Endometrial microvascular endothelial cells (primary cell): Measurements from ENCODE around the gene CHST9. TPM values are rescaled to one million over a fixed set of nuclear protein-coding genes. Genes with fewer than 3 reads are reported as not detected.
"Not testable (repeated sequence)": the region's sequence is repeated elsewhere in the genome, so short reads cannot be mapped to it uniquely, and the experiment has no call there.

Source experiments
- in situ Hi-C: cut with HindIII; loops from 2 replicates; pipeline ENCODE4 v1.10.0; 2017; ENCODE audit warnings: low sequenced_read_pairs, low pct_unique_long_range_greater_than_20kb; ENCODE audit errors: inconsistent ontology term
- total RNA-seq: library from RNA; depleted of rRNA; stranded (reverse); fragments of >200 nt; gene quantifications from one replicate; pipeline ENCODE4 v1.2.3, GENCODE V29; 2015; ENCODE audit errors: inconsistent ontology term

CHST9 gene
- total RNA-seq, 1 donor from 2014 or later = not detected

DNA sequence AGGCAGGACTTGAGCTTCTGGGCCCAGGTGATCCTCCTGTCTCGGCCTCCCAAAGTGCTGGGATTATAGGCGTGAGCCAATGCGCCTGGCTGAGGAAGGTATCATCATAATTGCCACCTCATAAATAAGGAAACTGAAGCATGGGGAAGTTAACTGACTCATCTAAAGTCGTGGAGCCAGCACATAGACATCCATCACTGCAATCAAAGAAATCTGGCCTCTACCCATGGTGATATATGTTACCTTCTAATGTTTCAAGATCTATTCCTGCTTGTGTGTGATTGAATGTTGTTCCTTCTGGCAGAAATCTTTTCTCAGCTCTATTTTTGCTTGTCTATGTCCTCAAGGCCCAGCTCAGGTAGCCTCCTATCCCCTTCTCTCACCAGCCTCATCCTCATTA, 214.5 kb downstream of the CHST9 start:
- in situ Hi-C loops = no loop called here

DNA sequence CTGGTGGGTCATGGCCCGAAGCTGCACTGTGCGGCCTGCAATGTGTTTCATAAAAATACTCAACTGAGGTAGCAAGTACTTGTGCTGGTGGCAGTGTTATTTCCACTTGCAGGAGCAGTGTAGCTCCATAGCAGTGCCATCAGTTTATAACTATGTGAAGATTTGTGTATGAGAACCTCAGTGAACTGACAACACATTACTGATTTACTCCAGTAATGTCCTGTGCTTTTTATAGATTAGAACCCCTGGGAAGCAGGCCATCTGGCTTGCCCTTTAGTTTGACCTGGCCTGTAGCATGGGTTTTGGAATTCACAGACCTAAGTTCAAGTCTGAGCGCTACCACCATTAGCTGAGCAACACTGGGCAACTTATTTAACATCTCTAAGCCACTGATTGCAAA, 219.9 kb downstream of the CHST9 start:
- in situ Hi-C loops = no loop called here

DNA sequence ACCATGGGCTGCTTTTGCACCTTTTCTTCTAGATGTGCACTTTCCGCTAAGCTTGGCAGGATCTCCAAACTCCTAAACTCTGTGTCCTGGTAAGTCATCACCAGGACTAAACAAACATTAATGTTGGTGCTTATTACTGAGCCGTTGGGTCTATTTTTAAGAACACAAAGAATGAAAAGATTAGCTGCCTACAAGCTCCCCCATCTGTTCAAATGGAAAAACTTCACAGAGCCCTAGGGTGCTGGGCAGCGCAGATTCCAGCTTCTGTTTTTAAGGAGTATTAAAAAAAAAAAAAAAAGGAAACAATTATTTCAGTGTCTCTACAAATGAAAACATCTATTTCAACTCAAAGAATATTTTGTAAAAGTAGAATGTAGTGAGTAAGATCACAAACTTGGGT, 221.8 kb downstream of the CHST9 start:
- in situ Hi-C loops = no loop called here

DNA sequence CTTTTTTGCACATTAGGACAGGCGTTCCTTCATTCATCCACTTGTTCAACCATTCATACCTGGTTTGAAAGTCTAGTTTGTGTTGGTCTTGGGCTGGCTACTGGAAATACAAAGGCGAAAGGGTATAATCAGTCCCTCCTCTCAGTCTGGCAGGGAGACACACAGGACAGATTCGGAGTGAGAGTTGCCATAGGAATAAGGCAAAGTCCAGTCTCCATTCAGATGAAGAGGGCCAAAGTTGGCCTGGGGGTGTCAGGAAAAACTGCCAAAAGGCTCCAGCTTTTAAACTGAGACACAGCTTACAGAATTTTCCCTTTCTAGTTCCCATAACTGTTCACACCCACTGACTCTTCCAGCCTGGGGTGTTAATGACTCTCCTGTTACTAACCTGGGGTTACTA, 223.3 kb downstream of the CHST9 start:
- in situ Hi-C loops = no loop called here

DNA sequence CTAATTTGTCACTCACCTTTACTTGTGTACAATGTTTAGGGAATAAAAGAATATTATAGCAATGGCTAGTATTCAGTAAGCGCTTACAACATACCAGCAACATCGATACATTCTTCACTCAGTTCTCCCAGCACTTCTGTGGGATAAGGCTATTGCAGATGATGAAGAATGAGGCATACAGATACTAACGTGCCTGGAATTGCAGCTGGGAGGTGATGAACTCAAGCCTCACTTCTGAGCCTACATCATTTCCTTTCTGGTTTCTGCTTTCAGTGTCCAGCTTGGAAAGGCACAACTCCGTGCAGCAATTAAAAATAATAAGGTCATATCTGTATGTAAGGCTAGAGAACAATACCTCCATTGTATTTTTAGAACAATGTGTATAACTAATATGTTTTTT, 224.2 kb downstream of the CHST9 start:
- in situ Hi-C loops = no loop called here

DNA sequence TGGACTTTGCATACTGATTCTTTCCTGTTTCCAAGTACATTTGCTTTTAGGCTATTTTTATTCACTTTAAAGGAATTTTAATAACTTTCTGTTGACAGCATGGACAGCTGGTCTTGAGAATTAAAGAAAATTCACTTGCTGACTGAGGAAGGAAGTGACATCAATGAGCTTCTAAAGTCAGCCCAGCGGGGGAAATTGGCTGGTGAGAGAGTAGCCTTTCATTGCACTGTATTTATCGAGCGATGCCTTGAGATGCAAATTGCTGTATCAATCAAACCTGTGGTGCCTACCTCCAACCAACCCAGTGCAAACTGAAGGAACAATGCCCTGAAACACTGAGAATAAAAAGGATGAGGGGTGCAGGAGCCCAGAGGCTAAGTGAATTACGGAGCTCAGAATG, 228.2 kb downstream of the CHST9 start:
- in situ Hi-C loops = no loop called here

DNA sequence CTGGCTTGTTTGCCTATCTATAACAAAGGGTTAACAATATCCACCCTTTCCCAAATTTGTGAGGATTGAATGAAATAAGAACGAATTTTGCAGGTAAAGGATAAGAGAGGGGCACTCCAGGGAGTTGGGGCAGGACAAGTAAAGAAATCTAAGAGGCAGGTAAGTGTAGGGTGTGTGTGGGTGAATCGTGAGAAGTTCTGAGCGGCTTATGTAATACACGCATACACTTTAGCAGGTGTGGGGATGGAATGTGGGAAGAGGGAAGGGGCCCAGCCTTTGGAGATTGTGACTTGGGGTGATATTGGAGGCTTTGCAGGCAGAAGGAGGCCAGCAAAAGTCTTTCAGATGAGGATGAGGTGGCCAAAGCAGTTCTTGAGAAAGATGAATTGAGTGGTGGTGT, 236.4 kb downstream of the CHST9 start:
- in situ Hi-C loops = no loop called here

DNA sequence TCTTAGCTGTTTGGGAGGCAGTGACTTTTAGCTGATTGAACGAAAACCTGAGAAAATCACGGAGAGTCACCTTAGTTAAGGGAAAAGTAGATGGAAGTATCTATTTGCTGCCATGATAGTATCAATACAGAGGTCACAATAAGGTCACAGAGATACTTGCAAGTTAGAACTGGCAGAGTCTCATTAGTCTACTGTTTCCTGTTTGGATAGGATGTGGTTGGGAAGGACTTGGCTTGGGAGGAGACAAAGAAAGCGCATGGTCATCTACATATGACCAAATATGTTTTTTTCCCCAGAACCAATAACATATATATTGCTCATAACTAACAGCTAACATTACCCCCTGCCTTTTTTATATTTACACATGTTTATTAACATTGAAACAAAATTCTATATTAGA, 241.2 kb downstream of the CHST9 start:
- in situ Hi-C loops = no loop called here

DNA sequence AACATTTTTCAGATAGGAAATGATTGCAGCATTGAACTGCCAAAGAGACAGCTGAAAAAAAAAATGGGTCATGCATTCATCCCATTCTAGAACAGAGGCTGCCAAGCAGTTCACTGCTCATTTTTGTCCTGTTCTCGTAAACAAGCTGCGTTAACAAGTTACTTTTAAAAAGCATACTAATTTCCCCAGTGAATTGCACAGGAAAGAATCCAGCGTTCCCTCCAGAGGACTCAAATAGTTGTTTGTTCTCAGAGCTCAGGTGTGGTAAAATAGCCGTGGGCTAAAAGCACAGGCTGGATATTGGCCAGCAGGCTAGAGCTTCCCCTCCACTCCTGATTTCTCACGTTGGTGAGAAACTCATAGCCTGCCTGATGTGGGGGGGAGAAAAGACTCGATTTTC, 243.5 kb downstream of the CHST9 start:
- in situ Hi-C loops = no loop called here

DNA sequence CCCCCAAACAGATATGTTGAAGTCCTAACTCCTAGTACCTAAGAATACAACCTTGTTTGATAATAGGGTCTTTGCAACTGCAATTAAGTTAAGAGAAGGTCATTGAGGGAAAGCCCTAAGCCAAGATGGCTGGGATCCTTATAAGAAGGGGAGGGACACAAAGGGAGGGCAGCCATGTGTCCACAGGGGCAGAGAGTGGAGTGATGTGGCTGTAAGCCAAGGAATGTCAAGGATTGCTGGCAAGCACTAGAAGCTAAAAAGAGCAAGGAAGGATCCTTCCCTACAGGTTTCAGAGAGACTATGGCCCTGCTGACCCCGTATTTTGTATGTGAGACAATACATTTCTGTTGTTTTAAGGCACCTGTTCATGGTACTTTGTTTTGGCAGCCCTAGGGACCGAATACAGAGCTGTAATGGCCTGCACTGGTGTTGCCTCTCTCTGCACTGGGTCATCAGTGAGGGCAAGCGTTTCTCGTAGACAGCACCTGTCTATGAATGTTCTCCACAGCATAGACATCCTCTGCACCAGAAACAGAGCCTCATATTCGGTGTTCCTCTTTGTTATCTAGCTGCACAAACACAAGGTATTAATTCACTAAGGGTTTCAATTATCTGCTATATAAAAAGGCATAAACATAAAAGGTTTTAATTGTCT, 244.2 kb downstream of the CHST9 start:
- in situ Hi-C loops = no loop called here

DNA sequence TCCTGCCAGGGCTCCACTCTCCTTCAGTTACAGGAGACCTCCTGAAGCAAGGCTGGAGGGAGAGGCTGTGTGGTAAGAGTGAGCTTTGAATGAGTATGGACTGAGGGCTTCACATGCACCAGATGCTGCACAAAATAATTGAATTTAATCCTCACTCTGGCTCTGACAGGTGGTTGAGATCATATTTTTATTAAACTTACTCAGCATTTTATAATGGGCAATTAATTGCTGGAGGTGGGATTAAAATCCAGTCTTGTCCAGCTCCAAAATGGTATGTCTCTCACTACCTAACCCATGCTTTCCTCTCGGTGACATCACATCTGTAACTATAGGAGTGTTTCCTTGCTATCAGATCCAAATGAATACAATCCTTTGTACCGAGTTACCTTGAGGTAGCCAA, 253.4 kb downstream of the CHST9 start:
- in situ Hi-C loops = no loop called here

DNA sequence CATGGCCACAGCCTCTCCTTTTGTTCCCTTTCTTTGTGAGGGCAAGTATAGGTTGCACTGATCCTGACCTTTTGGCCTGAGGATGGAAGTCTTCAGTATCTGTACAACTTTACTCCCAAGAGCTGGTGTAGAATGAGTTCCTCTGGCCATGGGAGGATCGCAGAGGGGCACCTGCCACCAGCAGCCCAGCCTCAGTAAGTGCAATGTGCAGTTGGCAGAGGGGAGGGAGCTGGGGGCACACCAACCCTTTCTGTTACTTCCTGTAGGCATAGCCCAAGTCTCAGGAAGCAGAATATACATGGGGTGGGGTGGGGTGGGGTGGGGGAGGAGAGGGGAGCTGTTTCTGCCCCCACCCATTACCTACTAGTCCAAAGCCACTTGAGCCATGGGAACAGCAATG, 254.5 kb downstream of the CHST9 start:
- in situ Hi-C loops = no loop called here

DNA sequence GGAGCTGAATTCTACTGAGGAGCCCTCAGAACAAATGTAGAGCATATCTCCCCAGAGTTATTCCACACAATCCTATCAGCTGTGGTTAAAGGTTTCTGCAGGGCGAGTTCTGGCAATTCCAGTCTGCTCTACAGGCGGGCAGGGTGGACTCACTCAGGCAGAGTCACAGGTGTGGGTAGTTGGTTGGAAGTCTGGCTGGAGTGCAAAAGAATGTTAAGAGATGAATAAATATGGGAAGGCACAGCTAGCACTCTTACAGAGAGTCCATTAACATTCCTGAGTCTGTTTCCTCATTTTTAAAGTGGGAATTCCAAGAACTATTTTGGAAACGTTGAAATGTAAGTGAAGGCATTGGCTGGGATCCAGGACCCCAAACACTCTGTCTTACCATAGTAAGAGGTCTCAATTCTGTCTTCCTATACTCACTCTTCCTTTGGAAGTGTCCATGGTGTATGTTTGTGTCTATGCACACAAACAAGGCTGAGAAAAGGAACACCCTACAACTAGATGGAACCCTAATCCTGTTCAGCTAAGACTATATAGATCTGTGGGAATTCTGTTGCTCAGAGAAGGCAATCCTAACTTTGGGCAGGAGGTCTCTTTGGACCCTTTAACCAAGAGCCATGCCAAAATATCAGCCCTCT, 256.3 kb downstream of the CHST9 start:
- in situ Hi-C loops = no loop called here

DNA sequence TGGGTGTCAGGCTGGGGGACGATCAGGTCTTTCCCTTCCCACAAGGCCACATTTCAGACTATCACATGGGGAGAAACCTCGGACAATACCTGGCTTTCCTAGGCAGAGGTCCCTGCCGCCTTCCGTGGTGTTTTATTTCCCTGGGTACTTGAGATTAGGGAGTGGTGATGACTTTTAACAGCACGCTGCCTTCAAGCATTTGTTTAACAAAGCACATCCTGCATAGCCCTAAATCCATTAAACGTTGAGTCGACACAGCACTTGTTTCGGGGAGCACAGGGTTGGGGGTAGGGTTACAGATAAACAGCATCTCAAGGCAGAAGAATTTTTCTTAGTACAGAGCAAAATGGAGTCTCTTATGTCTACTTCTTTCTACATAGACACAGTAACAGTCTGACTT, 257.3 kb downstream of the CHST9 start:
- in situ Hi-C loops = not testable (repeated sequence)

DNA sequence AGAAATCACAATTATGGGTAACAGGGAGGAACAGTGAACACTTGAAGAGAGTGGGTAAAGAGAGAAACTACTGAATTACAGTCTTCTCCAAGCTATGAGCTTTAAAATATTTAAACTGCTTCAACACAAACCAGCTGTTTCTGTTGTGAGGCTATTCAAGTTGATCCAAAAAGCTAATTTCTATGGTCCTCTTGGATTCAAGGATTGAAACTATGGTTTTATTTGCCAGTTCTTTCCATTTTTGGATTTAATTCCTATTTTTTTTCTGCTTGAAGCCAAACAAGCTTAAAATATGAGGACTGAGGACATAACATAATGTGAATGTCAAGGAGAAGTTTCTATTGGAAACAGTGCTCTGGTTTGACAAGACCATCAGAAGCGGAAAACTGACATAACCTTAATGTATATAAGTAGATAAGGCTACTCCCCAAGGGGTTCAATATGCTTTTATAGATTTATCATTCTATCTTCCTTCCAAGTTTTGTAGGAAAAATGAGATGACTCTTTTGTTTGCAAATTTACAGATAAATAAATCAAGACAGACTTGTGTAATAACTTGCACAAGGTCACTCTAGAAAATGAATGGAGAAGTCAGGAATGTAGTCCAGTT, 258.9 kb downstream of the CHST9 start:
- in situ Hi-C loops = no loop called here

DNA sequence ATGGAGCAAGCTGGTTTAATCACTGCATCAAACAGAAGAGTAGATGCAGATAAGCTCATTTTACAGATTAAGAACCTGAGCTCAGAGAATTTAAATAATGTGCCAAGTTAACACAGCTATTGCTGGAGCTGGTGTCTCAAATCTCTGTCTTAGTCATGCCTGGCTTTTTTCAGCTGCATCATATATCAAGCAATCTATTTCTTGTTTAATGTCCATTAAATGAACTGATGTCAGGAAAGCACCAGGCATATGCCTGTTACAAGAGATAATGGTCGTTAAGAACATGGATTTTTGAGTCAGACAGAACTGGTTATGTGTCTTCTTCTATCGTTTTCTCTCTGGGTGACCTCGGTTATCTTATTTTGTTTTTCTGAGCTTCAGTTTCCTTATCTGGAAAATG, 259.8 kb downstream of the CHST9 start:
- in situ Hi-C loops = no loop called here

DNA sequence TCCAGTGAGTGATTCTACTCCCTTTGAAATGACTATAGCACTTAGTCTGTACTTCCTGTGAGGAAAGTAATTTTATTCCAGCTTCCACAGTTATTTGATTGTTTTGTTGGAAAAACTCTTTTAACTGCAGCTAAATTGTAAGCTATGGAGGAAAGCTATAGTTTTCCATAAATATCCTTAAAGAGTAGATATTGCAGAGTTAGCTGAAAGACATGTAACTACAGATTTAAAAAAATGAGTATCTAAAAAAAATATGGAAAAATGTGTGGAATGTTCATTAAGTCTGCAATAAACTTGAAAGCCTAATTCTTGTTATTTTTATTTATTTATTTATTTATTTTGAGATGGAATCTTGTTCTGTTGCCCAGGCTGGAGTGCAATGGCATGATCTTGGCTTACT, 262.8 kb downstream of the CHST9 start:
- in situ Hi-C loops = no loop called here

DNA sequence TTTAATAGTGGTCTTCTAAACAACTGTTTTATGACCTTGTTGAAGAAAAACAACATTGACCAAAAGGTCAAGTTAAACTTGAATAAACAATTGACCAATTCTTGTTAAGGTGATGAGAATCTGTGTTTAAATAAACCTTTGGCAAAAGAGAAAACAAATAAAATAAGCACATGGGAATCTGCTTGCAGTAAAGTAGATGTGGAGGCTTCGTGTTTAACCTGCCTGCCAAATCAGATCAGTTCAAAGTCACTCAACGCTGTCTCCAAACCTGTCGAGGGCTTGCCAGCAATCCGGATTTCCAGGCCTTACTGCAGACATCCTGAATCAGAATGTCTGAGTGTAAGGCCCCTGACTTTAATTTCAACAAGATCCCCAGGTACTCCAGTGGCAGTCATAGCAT, 264.5 kb downstream of the CHST9 start:
- in situ Hi-C loops = no loop called here

DNA sequence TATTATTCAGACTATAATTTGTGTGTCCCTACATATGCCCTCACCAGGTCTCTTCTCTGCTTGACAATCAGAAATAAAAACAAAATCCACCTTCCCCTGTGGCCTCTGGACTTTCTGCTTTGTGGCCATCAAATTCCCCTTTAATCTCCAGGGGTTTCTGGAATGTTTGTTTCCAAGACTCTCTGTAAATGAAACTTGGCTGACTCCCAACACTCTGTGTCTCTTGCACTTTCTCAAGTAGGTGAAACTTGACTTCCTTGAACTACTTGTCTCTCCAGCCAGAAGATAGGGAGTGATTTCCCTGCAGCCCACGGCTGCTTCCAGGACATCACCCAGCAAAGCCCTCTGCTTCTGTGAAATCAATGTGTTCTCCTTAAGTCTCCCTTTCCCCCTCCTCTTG, 265.5 kb downstream of the CHST9 start:
- in situ Hi-C loops = no loop called here

DNA sequence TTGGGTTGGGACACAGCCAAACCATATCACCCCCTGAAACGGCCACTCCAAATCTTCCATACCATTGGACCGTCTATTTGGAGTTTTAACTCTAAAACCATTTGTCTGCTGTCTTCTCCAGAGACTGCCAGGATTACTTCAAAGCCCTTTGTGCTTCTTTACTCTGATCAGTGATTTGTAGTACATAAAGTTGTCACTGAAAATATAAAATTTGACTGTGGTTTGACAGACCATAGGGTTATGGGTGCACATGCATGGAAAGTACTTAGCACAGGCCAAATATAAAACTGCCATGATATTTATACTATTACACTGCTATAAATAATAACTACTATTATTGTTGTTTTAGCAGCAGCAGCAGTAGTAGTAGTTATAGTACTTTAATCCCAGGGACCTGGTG, 265.9 kb downstream of the CHST9 start:
- in situ Hi-C loops = no loop called here

DNA sequence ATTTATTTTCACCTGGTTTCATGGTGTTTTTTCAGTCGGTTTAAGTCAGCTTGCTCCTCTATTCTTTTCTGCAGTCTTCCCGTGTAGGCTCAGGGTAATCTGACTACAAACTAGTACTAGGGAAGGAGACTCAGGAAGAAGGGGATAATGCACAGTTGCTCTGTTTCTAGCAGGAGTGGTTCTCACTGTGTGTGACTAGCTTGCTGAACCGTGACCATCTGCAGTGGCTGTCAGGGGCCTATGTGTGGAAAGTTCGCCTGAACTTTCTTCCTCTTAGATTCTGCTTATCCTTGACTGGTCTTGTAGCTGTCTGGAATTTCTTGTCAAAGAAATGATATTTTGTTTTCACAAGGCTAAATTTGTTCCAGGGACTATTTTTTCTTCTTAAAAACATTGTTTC, 273.3 kb downstream of the CHST9 start:
- in situ Hi-C loops = no loop called here
